Measurements from ENCODE around the gene RIPOR3. TPM values are rescaled to one million over a fixed set of nuclear protein-coding genes. Genes with fewer than 3 reads are reported as not detected.

RIPOR3 gene
- total RNA-seq, 1 experiment from 2014 or later, result 0.46 TPM

GRCh38 chr20:50683570-50683969 is 7.8 kb downstream of the RIPOR3 start:
- Histone ChIP-seq H4K20me1 (ENCODE audit: control insufficient read depth, insufficient read depth, insufficient read length) (no peaks in the 10 kb centered on the region), H3K27me3 (ENCODE audit: insufficient read depth, low read length) (no peaks in the 10 kb centered on the region), H3T11ph (ENCODE audit: low read length) (no peak overlapping the region), H2BK5ac (ENCODE audit: insufficient read length, low read length) (no peak overlapping the region), H2AFZ (ENCODE audit: low read length) (no peak overlapping the region), H3K14ac (ENCODE audit: insufficient read depth, low read length) (no peak overlapping the region), H4K8ac (replicated peaks; ENCODE audit: insufficient read length, low read depth, low read length) (no peak overlapping the region), H3K79me1 (ENCODE audit: insufficient read depth, low read depth, low read length, poor library complexity, severe bottlenecking) (no peaks in the 10 kb centered on the region), H3K4me1 (ENCODE audit: insufficient read depth, low read length) (0 out of 2 replicates have a peak, but pooled peaks cover under 1% of the 10 kb centered on the region), H3K4ac (ENCODE audit: low read depth, low read length) (no peak overlapping the region), H4K5ac (ENCODE audit: insufficient read length, low read depth, low read length) (no peak overlapping the region), H3K27ac (ENCODE audit: insufficient read length, low read depth, low read length) (no peak overlapping the region), H3K4me2 (ENCODE audit: insufficient read depth, insufficient read length, low read length) (no peak overlapping the region), H2BK15ac (ENCODE audit: low read depth, low read length) (no peak overlapping the region), H3K18ac (ENCODE audit: insufficient read length, low read depth, low read length) (no peak overlapping the region), H2BK120ac (ENCODE audit: low read depth, low read length, poor library complexity, severe bottlenecking) (no peak overlapping the region), H3K56ac (ENCODE audit: insufficient read length, low read depth, low read length) (no peak overlapping the region), H3K23me2 (ENCODE audit: insufficient read length, low read depth, low read length, poor library complexity, severe bottlenecking) (no peaks in the 10 kb centered on the region), H3K9me3 (ENCODE audit: control insufficient read depth, low read depth, low read length) (no peaks in the 10 kb centered on the region), H2BK12ac (ENCODE audit: insufficient read length, low read depth, low read length) (no peak overlapping the region), H3K9ac (ENCODE audit: extremely low read depth, insufficient read length, low read length) (no peak overlapping the region), H3K79me2 (ENCODE audit: insufficient read depth, low read length) (no peaks in the 10 kb centered on the region), H3K23ac (ENCODE audit: insufficient read length, low read depth, low read length) (no peak overlapping the region), H2AK5ac (ENCODE audit: insufficient read length, low read length) (no peak overlapping the region), H2BK20ac (ENCODE audit: low read depth, low read length, poor library complexity, severe bottlenecking) (no peak overlapping the region), H4K91ac (ENCODE audit: insufficient read length, low read depth, low read length) (no peak overlapping the region)
- DNase-seq, result no peak
- no peak for TF ChIP-seq CTCF (conservative IDR thresholded peaks at IDR 0.05)
- no CpG with 5 or more reads among the region's 6 CpGs for WGBS (ENCODE audit: extremely low coverage, insufficient read length, low lambda C conversion rate)
- no peaks in the 10 kb centered on the region for H3K36me3 Mint-ChIP-seq (ENCODE audit: insufficient read depth in 1 of 3, low read depth in 3 of 3)
- H3K9me3 Mint-ChIP-seq, result no peaks in the 10 kb centered on the region
- H3K27me3 Mint-ChIP-seq (ENCODE audit: low read depth), result no peaks in the 10 kb centered on the region
- H3K27ac Mint-ChIP-seq, result no peak overlapping the region
- H3K4me3 Mint-ChIP-seq, result no peak overlapping the region
- peaks cover under 1 to 10% of the 10 kb centered on the region in 2 experiments for H3K4me1 Mint-ChIP-seq
